HepG2 (cell line): ENCODE measurements around the gene CBL. TPM values are rescaled to one million over a fixed set of nuclear protein-coding genes. Genes with fewer than 3 reads are reported as not detected.

Experiments used
- ELF3 ChIP-seq: IDR thresholded peaks from 2 replicates; pipeline ENCODE4 v1.6.1; 2016; ENCODE audit warnings: missing genetic modification reagents, missing compliant biosample characterization
- ELK4 ChIP-seq: sonication (generic); formaldehyde crosslinking; IDR thresholded peaks from 2 replicates; pipeline ENCODE4 v1.9.0; 2021; ENCODE audit warnings: missing genetic modification reagents, borderline replicate concordance
- FOSL2 ChIP-seq: sonication (generic); formaldehyde crosslinking; IDR thresholded peaks from 2 replicates; pipeline ENCODE4 v1.4.0; 2020; ENCODE audit warnings: missing genetic modification reagents
- HNRNPL ChIP-seq: fragments of 200-400 bp; formaldehyde crosslinking; IDR thresholded peaks from 2 replicates; pipeline ENCODE4 v1.6.1; 2017; ENCODE audit warnings: mild to moderate bottlenecking, low read depth, low read length
- MXI1 ChIP-seq: IDR thresholded peaks from 3 replicates; pipeline ENCODE4 v1.6.1; 2012; ENCODE audit warnings: low read depth, low read length, inconsistent platforms, borderline replicate concordance
- NCOA2 ChIP-seq: sonication (generic); formaldehyde crosslinking; IDR thresholded peaks from 2 replicates; pipeline ENCODE4 v1.8.0; 2022; ENCODE audit warnings: inconsistent platforms
- NR3C1 ChIP-seq: sonication (generic); formaldehyde crosslinking; IDR thresholded peaks from 2 replicates; pipeline ENCODE4 v1.4.0; 2020; ENCODE audit warnings: missing genetic modification reagents
- SOX6 ChIP-seq, 2 experiments: fragments of 450-650 bp in 1 of 2; sonication (generic) in 1 of 2; formaldehyde crosslinking in 1 of 2; IDR thresholded peaks; 2 replicates each; pipeline versions ENCODE4 v1.4.0 to v1.6.1; 2017 to 2020; ENCODE audit warnings: antibody characterized with exemption in 1 of 2, mild to moderate bottlenecking in 1 of 2, missing genetic modification reagents in 1 of 2
- TBL1XR1 ChIP-seq: fragments of 150-350 bp; IDR thresholded peaks from 2 replicates; pipeline ENCODE4 v1.6.1; 2014; ENCODE audit warnings: borderline replicate concordance, low read length; ENCODE audit not compliant: partially characterized antibody
- THAP8 ChIP-seq: sonication (generic); formaldehyde crosslinking; IDR thresholded peaks from 2 replicates; pipeline ENCODE4 v1.5.1; 2020; ENCODE audit warnings: missing genetic modification reagents, mild to moderate bottlenecking, borderline replicate concordance
- ZFX ChIP-seq: sonication (generic); formaldehyde crosslinking; IDR thresholded peaks from 2 replicates; pipeline ENCODE4 v1.4.0; 2020; ENCODE audit warnings: mild to moderate bottlenecking, low read depth, missing genetic modification reagents, moderate library complexity
- ZMAT3 ChIP-seq: sonication (generic); formaldehyde crosslinking; conservative IDR thresholded peaks from 2 replicates; pipeline ENCODE4 v1.7.0; 2021; ENCODE audit warnings: missing genetic modification reagents
- ZNF225 ChIP-seq: sonication (generic); formaldehyde crosslinking; IDR thresholded peaks from 2 replicates; pipeline ENCODE4 v1.4.0; 2020; ENCODE audit warnings: mild to moderate bottlenecking, missing genetic modification reagents
- ZNF331 ChIP-seq: sonication (generic); formaldehyde crosslinking; IDR thresholded peaks from 2 replicates; pipeline ENCODE4 v1.4.0; 2020; ENCODE audit warnings: missing genetic modification reagents
- ZNF781 ChIP-seq: sonication (generic); formaldehyde crosslinking; IDR thresholded peaks from 2 replicates; pipeline ENCODE4 v1.5.1; 2020; ENCODE audit warnings: borderline replicate concordance, mild to moderate bottlenecking, missing genetic modification reagents; ENCODE audit errors: not compliant biosample characterization
- ZNF879 ChIP-seq: sonication (generic); formaldehyde crosslinking; IDR thresholded peaks from 2 replicates; pipeline ENCODE4 v1.8.1; 2023; ENCODE audit warnings: missing genetic modification reagents
- ZSCAN21 ChIP-seq: sonication (generic); formaldehyde crosslinking; IDR thresholded peaks from 2 replicates; pipeline ENCODE4 v1.8.0; 2022; ENCODE audit warnings: mild to moderate bottlenecking, missing genetic modification reagents, moderate library complexity, borderline replicate concordance
- polyA plus RNA-seq, 8 experiments: library from polyadenylated mRNA; depleted of rRNA in 3 of 8; stranded (reverse) in 7 of 8; unstranded in 1 of 8; fragments of >200 nt; fragmentation: Illumina TruSeq in 4 of 8; extraction: Trizol in 4 of 8; gene quantifications; 2 replicates each; pipeline versions ENCODE4 v1.2.1 to v1.2.3, GENCODE V29; 2011 to 2016; ENCODE audit warnings: low read depth in 4 of 8, missing spikeins in 1 of 8, mixed read lengths in 1 of 8; ENCODE audit not compliant: insufficient read depth in 1 of 8
- total RNA-seq, 5 experiments: library from RNA; depleted of rRNA; stranded (reverse); fragments of >200 nt; fragmentation: Illumina TruSeq; extraction: Trizol; gene quantifications; 2 replicates each; pipeline ENCODE4 v1.2.3, GENCODE V29; 2016; ENCODE audit warnings: low read depth in 1 of 5
- TF ChIP-seq, protein P1 (sequence below): sonication (generic); formaldehyde crosslinking; IDR thresholded peaks from 2 replicates; pipeline ENCODE4 v1.4.0; 2020; ENCODE audit warnings: missing genetic modification reagents, borderline replicate concordance
- TF ChIP-seq, protein P2 (sequence below): sonication (generic); formaldehyde crosslinking; IDR thresholded peaks from 2 replicates; pipeline ENCODE4 v1.4.0; 2020; ENCODE audit warnings: low read depth, mild to moderate bottlenecking, missing genetic modification reagents

The CBL gene
- total and polyA plus RNA-seq, 2 of the 13 experiments (the other 11 are each of a cell fraction or from before 2014, with no cell fraction given), result 6.6 to 7.4 TPM

DNA sequence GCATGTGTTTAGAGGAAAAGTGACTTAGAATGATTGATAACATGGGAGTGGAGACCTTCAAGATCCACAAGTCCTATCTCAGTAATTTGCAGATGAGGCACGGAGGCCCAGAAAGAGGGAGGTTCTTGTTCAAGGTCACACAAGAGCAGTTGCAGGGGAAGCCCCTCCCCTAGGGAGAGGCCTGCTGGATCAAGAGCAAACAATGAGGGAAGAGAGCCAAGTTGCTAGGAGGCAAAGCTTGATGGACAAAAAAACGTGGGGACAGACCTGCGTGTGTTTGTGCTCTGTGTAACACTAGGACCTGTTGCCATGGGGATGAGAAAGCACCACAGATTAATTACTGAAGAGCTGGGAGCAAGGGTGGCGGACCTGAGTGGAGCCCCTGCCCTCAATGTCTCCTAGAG is 146.7 kb downstream of the CBL start (continued):
- TF ChIP-seq FOSL2 (CRISPR knock-in tag), result peak; percentile 32; the same call in 1 of the 2 replicates
- TF ChIP-seq ZNF781 (CRISPR knock-in tag), result no peak
- TF ChIP-seq ZFX (CRISPR knock-in tag), result peak; percentile 65; the same call in 1 of the 2 replicates
- TF ChIP-seq, protein P1, sequence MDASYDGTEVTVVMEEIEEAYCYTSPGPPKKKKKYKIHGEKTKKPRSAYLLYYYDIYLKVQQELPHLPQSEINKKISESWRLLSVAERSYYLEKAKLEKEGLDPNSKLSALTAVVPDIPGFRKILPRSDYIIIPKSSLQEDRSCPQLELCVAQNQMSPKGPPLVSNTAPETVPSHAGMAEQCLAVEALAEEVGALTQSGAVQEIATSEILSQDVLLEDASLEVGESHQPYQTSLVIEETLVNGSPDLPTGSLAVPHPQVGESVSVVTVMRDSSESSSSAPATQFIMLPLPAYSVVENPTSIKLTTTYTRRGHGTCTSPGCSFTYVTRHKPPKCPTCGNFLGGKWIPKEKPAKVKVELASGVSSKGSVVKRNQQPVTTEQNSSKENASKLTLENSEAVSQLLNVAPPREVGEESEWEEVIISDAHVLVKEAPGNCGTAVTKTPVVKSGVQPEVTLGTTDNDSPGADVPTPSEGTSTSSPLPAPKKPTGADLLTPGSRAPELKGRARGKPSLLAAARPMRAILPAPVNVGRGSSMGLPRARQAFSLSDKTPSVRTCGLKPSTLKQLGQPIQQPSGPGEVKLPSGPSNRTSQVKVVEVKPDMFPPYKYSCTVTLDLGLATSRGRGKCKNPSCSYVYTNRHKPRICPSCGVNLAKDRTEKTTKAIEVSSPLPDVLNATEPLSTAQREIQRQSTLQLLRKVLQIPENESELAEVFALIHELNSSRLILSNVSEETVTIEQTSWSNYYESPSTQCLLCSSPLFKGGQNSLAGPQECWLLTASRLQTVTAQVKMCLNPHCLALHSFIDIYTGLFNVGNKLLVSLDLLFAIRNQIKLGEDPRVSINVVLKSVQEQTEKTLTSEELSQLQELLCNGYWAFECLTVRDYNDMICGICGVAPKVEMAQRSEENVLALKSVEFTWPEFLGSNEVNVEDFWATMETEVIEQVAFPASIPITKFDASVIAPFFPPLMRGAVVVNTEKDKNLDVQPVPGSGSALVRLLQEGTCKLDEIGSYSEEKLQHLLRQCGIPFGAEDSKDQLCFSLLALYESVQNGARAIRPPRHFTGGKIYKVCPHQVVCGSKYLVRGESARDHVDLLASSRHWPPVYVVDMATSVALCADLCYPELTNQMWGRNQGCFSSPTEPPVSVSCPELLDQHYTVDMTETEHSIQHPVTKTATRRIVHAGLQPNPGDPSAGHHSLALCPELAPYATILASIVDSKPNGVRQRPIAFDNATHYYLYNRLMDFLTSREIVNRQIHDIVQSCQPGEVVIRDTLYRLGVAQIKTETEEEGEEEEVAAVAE (CRISPR knock-in tag), result 0 out of 2 replicates have a peak, but pooled peaks have one; percentile 11
- TF ChIP-seq ELF3, result no peak
- no peak for TF ChIP-seq ZMAT3 (CRISPR knock-in tag)
- no peak for TF ChIP-seq SOX6 (IDR thresholded peaks at IDR 0.05)
- peak; percentile 82 for TF ChIP-seq SOX6 (CRISPR knock-in tag; IDR thresholded peaks at IDR 0.05)
- peak; percentile 40; the same call in 1 of the 2 replicates for TF ChIP-seq ZNF331 (CRISPR knock-in tag)
- peak; percentile 82; the same call in 2 of the 3 replicates for TF ChIP-seq MXI1
- TF ChIP-seq, protein P2, sequence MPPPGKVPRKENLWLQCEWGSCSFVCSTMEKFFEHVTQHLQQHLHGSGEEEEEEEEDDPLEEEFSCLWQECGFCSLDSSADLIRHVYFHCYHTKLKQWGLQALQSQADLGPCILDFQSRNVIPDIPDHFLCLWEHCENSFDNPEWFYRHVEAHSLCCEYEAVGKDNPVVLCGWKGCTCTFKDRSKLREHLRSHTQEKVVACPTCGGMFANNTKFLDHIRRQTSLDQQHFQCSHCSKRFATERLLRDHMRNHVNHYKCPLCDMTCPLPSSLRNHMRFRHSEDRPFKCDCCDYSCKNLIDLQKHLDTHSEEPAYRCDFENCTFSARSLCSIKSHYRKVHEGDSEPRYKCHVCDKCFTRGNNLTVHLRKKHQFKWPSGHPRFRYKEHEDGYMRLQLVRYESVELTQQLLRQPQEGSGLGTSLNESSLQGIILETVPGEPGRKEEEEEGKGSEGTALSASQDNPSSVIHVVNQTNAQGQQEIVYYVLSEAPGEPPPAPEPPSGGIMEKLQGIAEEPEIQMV, result peak; percentile 98
- no peak for TF ChIP-seq THAP8 (CRISPR knock-in tag)
- TF ChIP-seq ZNF879 (CRISPR knock-in tag), result no peak
- no peak for TF ChIP-seq ZNF225 (CRISPR knock-in tag)
- TF ChIP-seq NCOA2, result peak; percentile 31; the same call in 1 of the 2 replicates
- TF ChIP-seq ZSCAN21 (CRISPR knock-in tag), result no peak
- TF ChIP-seq TBL1XR1, result no peak
- no peak for TF ChIP-seq ELK4 (CRISPR knock-in tag)
- TF ChIP-seq HNRNPL, result no peak
- TF ChIP-seq NR3C1 (CRISPR knock-in tag), result no peak
